ENCODE results near the gene SLC32A1. TPM values are rescaled to one million over a fixed set of nuclear protein-coding genes. Genes with fewer than 3 reads are reported as not detected.
A peak's percentile ranks its signal among the peaks of the same experiment; 100 is the strongest.

SLC32A1 gene
- total and polyA plus RNA-seq, 2 of the 13 experiments (the other 11 are each of a cell fraction or from before 2014, with no cell fraction given) = not detected

GRCh38 chr20:38755324-38755910, 31.1 kb downstream of the SLC32A1 start:
- Histone ChIP-seq H2AFZ (ENCODE audit: low read length) (no peak overlapping the region), H3K9ac (ENCODE audit: insufficient read depth, low read depth, low read length) (no peak overlapping the region), H3K4me3 (replicated peaks in 1 of 3; ENCODE audit: insufficient read depth in 1 of 3, low read depth in 2 of 3, low read length in 3 of 3) (no peak overlapping the region), H3K79me2 (ENCODE audit: insufficient read depth, low read length) (no peaks in the 10 kb centered on the region), H3K27me3 (ENCODE audit: control insufficient read depth in 1 of 2, insufficient read depth in 2 of 2, low read length in 2 of 2) (no peaks in the 10 kb centered on the region), H3K4me2 (ENCODE audit: low read depth, low read length) (no peak overlapping the region), H3K9me3 (ENCODE audit: low read length) (no peaks in the 10 kb centered on the region), H3K36me3 (replicated peaks in 1 of 2; ENCODE audit: control insufficient read depth in 1 of 2, insufficient read depth in 2 of 2, low read length in 2 of 2) (peaks cover 43 to 76% of the 10 kb centered on the region in 2 experiments), H4K20me1 (ENCODE audit: insufficient read depth, low read length) (0 out of 2 replicates have a peak, but pooled peaks cover 4% of the 10 kb centered on the region), H3K4me1 (ENCODE audit: insufficient read depth, low read length) (no peaks in the 10 kb centered on the region), H3K27ac (ENCODE audit: extremely low read length, insufficient read depth, low read length) (no peak overlapping the region)
- BruUV-seq (replicated peaks) = no TSS peak
- ChIA-PET CTCF (ENCODE audit: low intra/inter-chr PET ratio, low total read pairs) (no interaction called here), POLR2A (no interaction called here)
- no peak; the same call in 2 of the 3 replicates for ATAC-seq
- in situ Hi-C loops (cut with HindIII; ENCODE audit: extremely low pct_ligation_motif_present, low pct_unique_long_range_greater_than_20kb) (no loop called here), intact Hi-C loops (cut with micrococcal nuclease; ENCODE audit: unreplicated experiment) (no loop called here)
- TF ChIP-seq ZNF24 (IDR thresholded peaks at IDR 0.05) = no peak
- TF ChIP-seq MAFF (IDR thresholded peaks at IDR 0.05; ENCODE audit: low read depth, low read length) = peak; percentile 68
- TF ChIP-seq MAFK (conservative IDR thresholded peaks at IDR 0.05 in 1 of 2, IDR thresholded peaks at IDR 0.05 in 1 of 2; ENCODE audit: low read length in 2 of 2) = peak; percentile 49 to 83; a peak in 3 of 4 replicates
- TF ChIP-seq CEBPB (IDR thresholded peaks at IDR 0.05; ENCODE audit: borderline replicate concordance, low read depth, low read length) = peak; percentile 57; the same call in 1 of the 2 replicates
- WGBS (ENCODE audit: low lambda C conversion rate) = 91% methylated on average over 6 of the region's 6 CpGs
- no peak for DNase-seq (ENCODE audit: low spot score)
- FAIRE-seq = no peak

DNA sequence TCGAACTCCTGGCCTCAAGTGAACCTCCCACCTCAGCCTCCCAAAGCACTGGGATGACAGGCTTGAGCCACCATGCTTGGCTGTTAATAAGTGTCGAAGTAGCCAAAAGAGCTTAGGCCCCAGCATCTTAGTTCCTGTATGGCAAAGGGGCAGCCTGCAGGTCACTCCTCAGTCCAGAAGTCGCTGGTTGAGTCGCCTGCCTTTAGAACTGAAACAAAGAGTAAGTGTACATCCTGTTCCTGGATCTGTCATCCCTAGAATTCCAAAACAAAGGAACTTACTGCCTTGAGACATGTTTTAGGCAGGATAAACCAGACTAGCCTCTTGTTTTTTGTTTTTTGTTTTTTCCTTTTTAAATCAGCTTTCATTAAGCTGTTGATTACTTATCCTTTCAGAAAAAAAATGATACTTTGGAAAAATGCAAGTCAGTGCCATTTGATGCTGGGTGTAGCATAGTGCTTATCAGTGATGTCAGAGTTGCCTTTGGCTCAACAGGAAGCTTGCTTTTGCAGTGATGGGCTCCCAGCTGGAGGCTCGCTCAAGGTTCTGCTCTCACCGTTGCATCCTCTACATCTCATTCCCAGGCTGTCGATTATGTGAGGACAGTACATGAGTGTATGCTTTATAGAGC, 33.0 kb downstream of the SLC32A1 start:
- ChIA-PET POLR2A (no interaction called here), CTCF (ENCODE audit: low intra/inter-chr PET ratio, low total read pairs) (no interaction called here)
- TF ChIP-seq ZNF777 (CRISPR knock-in tag; IDR thresholded peaks at IDR 0.05) (no peak), MLLT10 (CRISPR knock-in tag; IDR thresholded peaks at IDR 0.05) (no peak), KAT2B (IDR thresholded peaks at IDR 0.05; ENCODE audit: borderline replicate concordance, low read depth, low read length) (no peak), EHMT2 (IDR thresholded peaks at IDR 0.05; ENCODE audit: borderline replicate concordance, low read depth, low read length) (no peak), ZNF251 (CRISPR knock-in tag; IDR thresholded peaks at IDR 0.05) (no peak), ZNF451 (CRISPR knock-in tag; IDR thresholded peaks at IDR 0.05) (no peak)
- ATAC-seq (no peak), FAIRE-seq (no peak), DNase-seq (ENCODE audit: low spot score) (no peak)
- Histone ChIP-seq H3K27ac (ENCODE audit: extremely low read length, insufficient read depth, low read length) (no peak overlapping the region), H3K9ac (ENCODE audit: insufficient read depth, low read depth, low read length) (no peak overlapping the region), H3K9me3 (ENCODE audit: low read length) (no peaks in the 10 kb centered on the region), H3K4me2 (ENCODE audit: low read depth, low read length) (no peak overlapping the region), H3K36me3 (replicated peaks in 1 of 2; ENCODE audit: control insufficient read depth in 1 of 2, insufficient read depth in 2 of 2, low read length in 2 of 2) (peaks cover 47 to 89% of the 10 kb centered on the region in 2 experiments), H2AFZ (ENCODE audit: low read length) (no peak overlapping the region), H3K79me2 (ENCODE audit: insufficient read depth, low read length) (no peaks in the 10 kb centered on the region), H3K27me3 (ENCODE audit: control insufficient read depth in 1 of 2, insufficient read depth in 2 of 2, low read length in 2 of 2) (no peaks in the 10 kb centered on the region), H3K4me3 (replicated peaks in 1 of 3; ENCODE audit: insufficient read depth in 1 of 3, low read depth in 2 of 3, low read length in 3 of 3) (no peak overlapping the region), H4K20me1 (ENCODE audit: insufficient read depth, low read length) (no peaks in the 10 kb centered on the region), H3K4me1 (ENCODE audit: insufficient read depth, low read length) (no peaks in the 10 kb centered on the region)
- no TSS peak for BruUV-seq (replicated peaks)
- intact Hi-C loops (cut with micrococcal nuclease; ENCODE audit: unreplicated experiment) (no loop called here), in situ Hi-C loops (cut with HindIII; ENCODE audit: extremely low pct_ligation_motif_present, low pct_unique_long_range_greater_than_20kb) (no loop called here)
- 94% methylated on average over 7 of the region's 7 CpGs for WGBS (ENCODE audit: low lambda C conversion rate)
